NCI-H748 treated with DMSO at 0.1 percent for 48 hours (cell line): ENCODE results near the gene MPIG6B.
A peak's percentile ranks its signal among the peaks of the same experiment; 100 is the strongest.
"Not testable (repeated sequence)": the region's sequence is repeated elsewhere in the genome, so short reads cannot be mapped to it uniquely, and the experiment has no call there.

ENCODE experiments used
- DNase-seq: peaks from one replicate; lab custom pipeline; 2025; lab: John Stamatoyannopoulos, UW

MPIG6B gene

GRCh38 chr6:31700740-31701401 lies 22.3 kb upstream of the MPIG6B start:
- no peak for DNase-seq

GRCh38 chr6:31701666-31702404 lies 21.3 kb upstream of the MPIG6B start:
- peak; percentile 19 for DNase-seq

- DNase-seq, result peak; percentile 62
Observed at GRCh38 chr6:31702405-31702818, 20.8 kb upstream of the MPIG6B start.

- peak; percentile 91 for DNase-seq
Observed at GRCh38 chr6:31702819-31703716, 20.1 kb upstream of the MPIG6B start, which contains the start of gene ABHD16A. ABHD16A (minus strand) TSS chr6:31703324; CDS start chr6:31703281, 43 bp downstream.

GRCh38 chr6:31705931-31706330 lies 17.2 kb upstream of the MPIG6B start:
- no peak for DNase-seq

GRCh38 chr6:31706599-31706998 lies 16.6 kb upstream of the MPIG6B start, which contains the start of gene LY6G6F:
LY6G6F (plus strand) TSS chr6:31706866; CDS start chr6:31706907, 41 bp downstream.
- DNase-seq, result no peak

- no peak for DNase-seq
Observed at GRCh38 chr6:31707701-31708100, 15.5 kb upstream of the MPIG6B start.

- no peak for DNase-seq
Observed at GRCh38 chr6:31708224-31708623, 14.9 kb upstream of the MPIG6B start.

- not testable (repeated sequence) for DNase-seq
Observed at GRCh38 chr6:31709157-31709556, 14.0 kb upstream of the MPIG6B start.

GRCh38 chr6:31710523-31711219 lies 12.5 kb upstream of the MPIG6B start:
- DNase-seq, result no peak

- DNase-seq, result no peak
Observed at GRCh38 chr6:31711233-31711632, 11.9 kb upstream of the MPIG6B start.

GRCh38 chr6:31712296-31712695 lies 10.9 kb upstream of the MPIG6B start:
- no peak for DNase-seq

GRCh38 chr6:31713465-31713864 lies 9.7 kb upstream of the MPIG6B start:
- DNase-seq, result no peak

GRCh38 chr6:31713991-31714684 lies 9.0 kb upstream of the MPIG6B start:
- peak; percentile 87 for DNase-seq

GRCh38 chr6:31715022-31715958 lies 7.9 kb upstream of the MPIG6B start, which contains the start of gene LY6G6D:
LY6G6D (plus strand) TSS chr6:31715348; CDS start chr6:31715356, 8 bp downstream.
- DNase-seq, result no peak

- no peak for DNase-seq
Observed at GRCh38 chr6:31717499-31718222, 5.5 kb upstream of the MPIG6B start.

GRCh38 chr6:31718265-31718664 lies 4.9 kb upstream of the MPIG6B start:
- DNase-seq, result peak; percentile 84

GRCh38 chr6:31719001-31719400 lies 4.2 kb upstream of the MPIG6B start:
- DNase-seq, result no peak

GRCh38 chr6:31720196-31720770 lies 2.9 kb upstream of the MPIG6B start:
- no peak for DNase-seq
